Testis (tissue), 2 donors: ENCODE measurements around the gene CYP27C1.

Experiments
- POLR2A ChIP-seq: fragments of 450-650 bp; IDR thresholded peaks from one replicate; pipeline ENCODE4 v1.6.1; 2017; ENCODE audit warnings: antibody characterized with exemption, mild to moderate bottlenecking, moderate library complexity
- TF ChIP-seq, protein P1 (sequence below), 3 experiments: fragments of 450-650 bp in 2 of 3; fragments of 200-600 bp in 1 of 3; sonication (generic) in 1 of 3; IDR thresholded peaks; one replicate each; pipeline ENCODE4 v1.5.1; 2016 to 2019; ENCODE audit warnings: antibody characterized with exemption in 3 of 3, mild to moderate bottlenecking in 2 of 3, moderate library complexity in 1 of 3

GRCh38 chr2:127256866-127257265, 36.8 kb upstream of the CYP27C1 start:
- TF ChIP-seq, protein P1, sequence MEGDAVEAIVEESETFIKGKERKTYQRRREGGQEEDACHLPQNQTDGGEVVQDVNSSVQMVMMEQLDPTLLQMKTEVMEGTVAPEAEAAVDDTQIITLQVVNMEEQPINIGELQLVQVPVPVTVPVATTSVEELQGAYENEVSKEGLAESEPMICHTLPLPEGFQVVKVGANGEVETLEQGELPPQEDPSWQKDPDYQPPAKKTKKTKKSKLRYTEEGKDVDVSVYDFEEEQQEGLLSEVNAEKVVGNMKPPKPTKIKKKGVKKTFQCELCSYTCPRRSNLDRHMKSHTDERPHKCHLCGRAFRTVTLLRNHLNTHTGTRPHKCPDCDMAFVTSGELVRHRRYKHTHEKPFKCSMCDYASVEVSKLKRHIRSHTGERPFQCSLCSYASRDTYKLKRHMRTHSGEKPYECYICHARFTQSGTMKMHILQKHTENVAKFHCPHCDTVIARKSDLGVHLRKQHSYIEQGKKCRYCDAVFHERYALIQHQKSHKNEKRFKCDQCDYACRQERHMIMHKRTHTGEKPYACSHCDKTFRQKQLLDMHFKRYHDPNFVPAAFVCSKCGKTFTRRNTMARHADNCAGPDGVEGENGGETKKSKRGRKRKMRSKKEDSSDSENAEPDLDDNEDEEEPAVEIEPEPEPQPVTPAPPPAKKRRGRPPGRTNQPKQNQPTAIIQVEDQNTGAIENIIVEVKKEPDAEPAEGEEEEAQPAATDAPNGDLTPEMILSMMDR (IDR thresholded peaks at IDR 0.05), result no peak
- no peak for TF ChIP-seq POLR2A
